Measurements from ENCODE around the gene TCF19. TPM values are rescaled to one million over a fixed set of nuclear protein-coding genes. Genes with fewer than 3 reads are reported as not detected.

Gene TCF19
- total and polyA plus RNA-seq, 2 experiments from 2014 or later: 8.3 to 11.1 TPM

GRCh38 chr6:31115941-31116560 lies 42.3 kb upstream of the TCF19 start:
- no peaks in the 10 kb centered on the region for H3K36me3 ChIP-seq (ENCODE audit: insufficient read depth)
- H3F3A ChIP-seq (replicated peaks; ENCODE audit: low read depth): no peaks in the 10 kb centered on the region
- peaks cover 23% of the 10 kb centered on the region for H3K4me1 Mint-ChIP-seq
- H3K4me3 ChIP-seq: no peak overlapping the region
- H3K4me2 ChIP-seq: no peak overlapping the region
- no peaks in the 10 kb centered on the region for H3K79me2 ChIP-seq (replicated peaks; ENCODE audit: insufficient read depth)
- peaks cover 13% of the 10 kb centered on the region for H3K27me3 Mint-ChIP-seq (ENCODE audit: insufficient read depth, low read depth, poor library complexity)
- H3K27ac Mint-ChIP-seq: no peak overlapping the region
- DNase-seq (ENCODE audit: low spot score) (no peak), ATAC-seq (no peak)
- no peaks in the 10 kb centered on the region for H3K27me3 ChIP-seq (ENCODE audit: insufficient read depth)
- H3K27ac ChIP-seq (ENCODE audit: low read depth): no peak overlapping the region
- no peak overlapping the region for H3K4me3 Mint-ChIP-seq
- H3K9me3 Mint-ChIP-seq: no peaks in the 10 kb centered on the region; the same call in 2 of the 3 replicates
- peaks cover 7% of the 10 kb centered on the region for H3K4me1 ChIP-seq (ENCODE audit: insufficient read depth)
- H3K36me3 Mint-ChIP-seq (ENCODE audit: low read depth): no peaks in the 10 kb centered on the region; the same call in 2 of the 3 replicates
- TF ChIP-seq ETS1 (IDR thresholded peaks at IDR 0.05): no peak
- TF ChIP-seq JUNB (IDR thresholded peaks at IDR 0.05; ENCODE audit: unreplicated experiment): no peak
- no peak for TF ChIP-seq ZNF331 (CRISPR knock-in tag; IDR thresholded peaks at IDR 0.05; ENCODE audit: low read depth)
- no peak for TF ChIP-seq STAT1 (IDR thresholded peaks at IDR 0.05; ENCODE audit: unreplicated experiment)
- no peak for TF ChIP-seq REST (IDR thresholded peaks at IDR 0.05; ENCODE audit: unreplicated experiment)
- no peak for TF ChIP-seq CREB1 (CRISPR knock-in tag; IDR thresholded peaks at IDR 0.05; ENCODE audit: low read depth)
- no peak for TF ChIP-seq EZH2phosphoT487 (IDR thresholded peaks at IDR 0.05; ENCODE audit: unreplicated experiment)
- no peak for TF ChIP-seq CTCF (conservative IDR thresholded peaks at IDR 0.05; ENCODE audit: low read depth in 2 of 2)
- H4K20me1 ChIP-seq (replicated peaks; ENCODE audit: insufficient read depth): no peaks in the 10 kb centered on the region
- peaks cover 7% of the 10 kb centered on the region; the same call in 1 of the 2 replicates for H3K9me2 ChIP-seq (ENCODE audit: insufficient read depth)
- no peak overlapping the region for H2AFZ ChIP-seq

Measured in GM23338 (cell line).